CD4-positive, CD25-positive, alpha-beta regulatory T cell (primary cell): ENCODE results near the gene LAMA3. TPM values are rescaled to one million over a fixed set of nuclear protein-coding genes. Genes with fewer than 3 reads are reported as not detected.

Source experiments
- ATAC-seq, 2 donors: fragments of 150-1000 bp; cut with Tn5 transposase; one replicate each; pipeline ENCODE4 v1.10.0; 2021; ENCODE audit warnings: low read depth in 2 of 2, moderate number of reproducible peaks in 2 of 2, moderate library complexity in 1 of 2
- DNase-seq, 3 donors: peaks; one replicate each; pipeline versions ENCODE4 v3.0.0 to v3.0.0-alpha.2; 2012 to 2022; ENCODE audit warnings: mixed read lengths in 1 of 3
- H3K27ac ChIP-seq: one replicate; pipeline ENCODE4 v1.7.0; 2013; ENCODE audit warnings: mild to moderate bottlenecking, low read length; ENCODE audit not compliant: insufficient read depth, poor library complexity, severe bottlenecking
- H3K27me3 ChIP-seq: one replicate; pipeline ENCODE4 v1.7.0; 2013; ENCODE audit warnings: low read length; ENCODE audit not compliant: control insufficient read depth, insufficient read depth
- H3K36me3 ChIP-seq: one replicate; pipeline ENCODE4 v1.7.0; 2013; ENCODE audit warnings: mild to moderate bottlenecking, low read length, moderate library complexity; ENCODE audit not compliant: control insufficient read depth, insufficient read depth
- H3K4me1 ChIP-seq: 2 replicates; pipeline ENCODE4 v1.7.0; 2013; ENCODE audit warnings: mild to moderate bottlenecking, low read length; ENCODE audit not compliant: insufficient read depth, control insufficient read depth, poor library complexity, severe bottlenecking
- H3K4me3 ChIP-seq: one replicate; pipeline ENCODE4 v1.7.0; 2013; ENCODE audit warnings: low read depth, mild to moderate bottlenecking, low read length, moderate library complexity
- H3K9me3 ChIP-seq, 2 experiments: 1 replicate in 1 of 2; 2 replicates in 1 of 2; pipeline ENCODE4 v1.7.0; 2013; ENCODE audit warnings: low read length in 2 of 2, mild to moderate bottlenecking in 1 of 2, moderate library complexity in 1 of 2; ENCODE audit not compliant: control insufficient read depth in 2 of 2
- H3K27ac Mint-ChIP-seq, 3 donors: one replicate each; pipeline ENCODE4 v1.8.0; 2020 to 2022; ENCODE audit warnings: mild to moderate bottlenecking in 3 of 3, mixed read lengths in 3 of 3, moderate library complexity in 2 of 3
- H3K27me3 Mint-ChIP-seq: one replicate; pipeline ENCODE4 v1.8.0; 2022; ENCODE audit warnings: mild to moderate bottlenecking, mixed read lengths
- H3K36me3 Mint-ChIP-seq: one replicate; pipeline ENCODE4 v1.8.0; 2020; ENCODE audit warnings: mixed read lengths
- H3K4me1 Mint-ChIP-seq, 4 donors: one replicate each; pipeline ENCODE4 v1.8.0; 2020 to 2022; ENCODE audit warnings: mixed read lengths in 4 of 4, mild to moderate bottlenecking in 1 of 4
- H3K4me3 Mint-ChIP-seq, 4 donors: one replicate each; pipeline ENCODE4 v1.8.0; 2020 to 2022; ENCODE audit warnings: mild to moderate bottlenecking in 4 of 4, mixed read lengths in 4 of 4, moderate library complexity in 3 of 4
- H3K9me3 Mint-ChIP-seq, 7 donors: one replicate each; pipeline ENCODE4 v1.8.0; 2020 to 2022; ENCODE audit warnings: mixed read lengths in 7 of 7, mild to moderate bottlenecking in 3 of 7, moderate library complexity in 2 of 7
- polyA plus RNA-seq, 4 donors: library from polyadenylated mRNA; unstranded; fragments of 300-500 nt; fragmentation: Illumina TruSeq; gene quantifications; one replicate each; pipeline ENCODE4 v1.2.3, GENCODE V29; 2021
- total RNA-seq: library from RNA; stranded (reverse); gene quantifications from one replicate; pipeline ENCODE4 v1.2.3, GENCODE V29; 2022

LAMA3 gene
- total and polyA plus RNA-seq, 5 donors from 2014 or later = 0.31 TPM; not detected in 4

GRCh38 chr18:23810396-23810795 is 121.1 kb downstream of the LAMA3 start:
- Histone ChIP-seq H3K27me3 (peaks cover 2% of the 10 kb centered on the region), H3K27ac (no peak overlapping the region), H3K4me1 (no peaks in the 10 kb centered on the region), H3K4me3 (no peak overlapping the region), H3K9me3 (no peaks in the 10 kb centered on the region), H3K36me3 (no peaks in the 10 kb centered on the region)
- Mint-ChIP-seq H3K27me3 (peaks cover 10% of the 10 kb centered on the region), H3K27ac (no peak overlapping the region), H3K9me3 (no peaks in the 10 kb centered on the region), H3K4me1 (peaks cover 0 to 13% (median 7%) of the 10 kb centered on the region in 4 donors), H3K4me3 (no peak overlapping the region), H3K36me3 (no peaks in the 10 kb centered on the region)
- ATAC-seq (peak; percentile 74 to 75), DNase-seq (peak in 2 of 3 donors; percentile 13 to 65)

- Mint-ChIP-seq H3K9me3 (no peaks in the 10 kb centered on the region), H3K27ac (no peak overlapping the region), H3K4me1 (peaks cover 0 to 13% (median 7%) of the 10 kb centered on the region in 4 donors), H3K36me3 (no peaks in the 10 kb centered on the region), H3K27me3 (peaks cover 6% of the 10 kb centered on the region), H3K4me3 (no peak overlapping the region)
- H3K9me3 ChIP-seq = no peaks in the 10 kb centered on the region
- ATAC-seq (no peak), DNase-seq (no peak)
- peaks cover 2% of the 10 kb centered on the region for H3K27me3 ChIP-seq
- no peak overlapping the region for H3K27ac ChIP-seq
- no peaks in the 10 kb centered on the region for H3K4me1 ChIP-seq
- H3K36me3 ChIP-seq = no peaks in the 10 kb centered on the region
- H3K4me3 ChIP-seq = no peak overlapping the region
Observed at GRCh38 chr18:23811176-23811575, 121.9 kb downstream of the LAMA3 start.

- H3K36me3 ChIP-seq = no peaks in the 10 kb centered on the region
- H3K27me3 ChIP-seq = peaks cover 2% of the 10 kb centered on the region
- H3K27ac ChIP-seq = no peak overlapping the region
- H3K36me3 Mint-ChIP-seq = no peaks in the 10 kb centered on the region
- H3K27me3 Mint-ChIP-seq = no peaks in the 10 kb centered on the region
- H3K4me1 ChIP-seq = no peaks in the 10 kb centered on the region
- H3K4me3 Mint-ChIP-seq = no peak overlapping the region
- no peaks in the 10 kb centered on the region for H3K9me3 Mint-ChIP-seq
- no peak overlapping the region for H3K27ac Mint-ChIP-seq
- no peak overlapping the region for H3K4me3 ChIP-seq
- DNase-seq = peak in 2 of 3 donors; percentile 35 to 51
- peak; percentile 28 to 54 for ATAC-seq
- peaks cover 0 to 13% (median 7%) of the 10 kb centered on the region in 4 donors for H3K4me1 Mint-ChIP-seq
- H3K9me3 ChIP-seq = no peaks in the 10 kb centered on the region
Observed at GRCh38 chr18:23812546-23813440, 123.5 kb downstream of the LAMA3 start.

GRCh38 chr18:23814991-23815614 is 125.8 kb downstream of the LAMA3 start:
- DNase-seq = no peak

GRCh38 chr18:23816021-23816420 is 126.8 kb downstream of the LAMA3 start:
- H3K4me3 Mint-ChIP-seq = no peak overlapping the region
- Histone ChIP-seq H3K4me1 (no peaks in the 10 kb centered on the region), H3K27ac (no peak overlapping the region), H3K27me3 (no peaks in the 10 kb centered on the region), H3K4me3 (no peak overlapping the region), H3K36me3 (no peaks in the 10 kb centered on the region), H3K9me3 (no peaks in the 10 kb centered on the region)
- H3K27ac Mint-ChIP-seq = no peak overlapping the region
- H3K27me3 Mint-ChIP-seq = peaks cover 25% of the 10 kb centered on the region
- no peak for ATAC-seq
- H3K4me1 Mint-ChIP-seq = peaks cover 0 to 8% (median 5%) of the 10 kb centered on the region in 4 donors
- H3K9me3 Mint-ChIP-seq = no peaks in the 10 kb centered on the region
- no peaks in the 10 kb centered on the region for H3K36me3 Mint-ChIP-seq
- DNase-seq = no peak

More at GRCh38 chr18:23814991-23815614, 125.8 kb downstream of the LAMA3 start:
- no peak for ATAC-seq
- Histone ChIP-seq H3K4me1 (no peaks in the 10 kb centered on the region), H3K9me3 (no peaks in the 10 kb centered on the region), H3K27ac (no peak overlapping the region), H3K27me3 (no peaks in the 10 kb centered on the region), H3K4me3 (no peak overlapping the region), H3K36me3 (no peaks in the 10 kb centered on the region)
- peaks cover 0 to 11% (median 7%) of the 10 kb centered on the region in 4 donors for H3K4me1 Mint-ChIP-seq
- H3K36me3 Mint-ChIP-seq = no peaks in the 10 kb centered on the region
- H3K9me3 Mint-ChIP-seq = no peaks in the 10 kb centered on the region
- no peak overlapping the region for H3K27ac Mint-ChIP-seq
- peaks cover 16% of the 10 kb centered on the region for H3K27me3 Mint-ChIP-seq
- no peak overlapping the region for H3K4me3 Mint-ChIP-seq

GRCh38 chr18:23816740-23817139 is 127.5 kb downstream of the LAMA3 start:
- H3K4me3 ChIP-seq = no peak overlapping the region
- H3K36me3 ChIP-seq = no peaks in the 10 kb centered on the region
- no peaks in the 10 kb centered on the region for H3K9me3 ChIP-seq
- Mint-ChIP-seq H3K4me3 (no peak overlapping the region), H3K27ac (peak overlapping the region in 1 of 3 donors; percentile 44), H3K4me1 (peaks cover 0 to 6% (median 4%) of the 10 kb centered on the region in 4 donors), H3K9me3 (no peaks in the 10 kb centered on the region), H3K27me3 (peaks cover 25% of the 10 kb centered on the region), H3K36me3 (no peaks in the 10 kb centered on the region)
- no peaks in the 10 kb centered on the region for H3K27me3 ChIP-seq
- H3K27ac ChIP-seq = no peak overlapping the region
- ATAC-seq = no peak
- DNase-seq = no peak
- H3K4me1 ChIP-seq = no peaks in the 10 kb centered on the region

- Mint-ChIP-seq H3K27me3 (peaks cover 25% of the 10 kb centered on the region), H3K27ac (no peak overlapping the region), H3K9me3 (no peaks in the 10 kb centered on the region), H3K4me3 (no peak overlapping the region), H3K36me3 (no peaks in the 10 kb centered on the region), H3K4me1 (no peaks in the 10 kb centered on the region)
- Histone ChIP-seq H3K27me3 (no peaks in the 10 kb centered on the region), H3K27ac (no peak overlapping the region), H3K9me3 (no peaks in the 10 kb centered on the region), H3K4me3 (no peak overlapping the region), H3K36me3 (no peaks in the 10 kb centered on the region), H3K4me1 (no peaks in the 10 kb centered on the region)
- DNase-seq (no peak), ATAC-seq (no peak)
Observed at GRCh38 chr18:23819001-23819400, 129.7 kb downstream of the LAMA3 start.
